ENCODE data around the gene MINDY4.
"Not testable (repeated sequence)": the region's sequence is repeated elsewhere in the genome, so short reads cannot be mapped to it uniquely, and the experiment has no call there.

Gene MINDY4

GRCh38 chr7:30805931-30806330, 34.7 kb downstream of the MINDY4 start:
- DNase-seq, result no peak

DNA sequence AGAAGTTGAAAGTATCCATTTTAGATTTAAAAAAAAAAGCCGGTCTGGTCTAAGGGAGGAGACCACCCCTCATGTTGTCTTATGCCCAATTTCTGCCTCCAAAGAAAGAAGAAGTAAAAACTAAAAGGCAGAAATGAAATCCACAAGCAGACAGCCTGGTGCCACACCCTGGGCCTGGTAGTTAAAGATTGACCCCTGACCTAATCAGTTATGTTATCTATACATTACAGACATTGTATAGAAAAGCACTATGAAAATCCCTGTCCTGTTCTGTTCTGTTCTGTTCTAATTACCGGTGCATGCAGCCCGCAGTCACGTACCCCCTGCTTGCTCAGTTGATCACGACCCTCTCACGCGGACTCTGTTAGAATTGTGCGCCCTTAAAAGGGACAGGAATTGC, 36.3 kb downstream of the MINDY4 start:
- DNase-seq, result not testable (repeated sequence)

DNA sequence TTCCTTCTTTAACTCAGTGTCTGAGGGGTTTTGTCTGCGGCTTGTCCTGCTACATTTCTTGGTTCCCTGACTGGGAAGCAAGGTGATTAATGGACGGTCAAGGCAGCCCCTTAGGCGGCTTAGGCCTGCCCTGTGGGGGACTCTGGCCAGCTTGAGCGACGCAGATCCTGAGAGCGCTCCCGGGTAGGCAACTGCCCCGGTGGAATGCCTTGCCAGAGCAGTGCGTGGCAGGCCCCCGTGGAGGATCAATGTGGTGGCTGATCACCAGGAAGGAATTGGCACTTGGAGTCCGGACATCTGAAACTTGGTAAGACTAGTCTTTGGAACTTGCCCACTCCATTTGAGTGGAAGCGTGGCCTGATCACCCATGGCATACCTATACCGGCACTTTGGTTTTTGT, 36.7 kb downstream of the MINDY4 start:
- DNase-seq, result not testable (repeated sequence)

GRCh38 chr7:30810986-30811385, 39.8 kb downstream of the MINDY4 start:
- no peak for DNase-seq

DNA sequence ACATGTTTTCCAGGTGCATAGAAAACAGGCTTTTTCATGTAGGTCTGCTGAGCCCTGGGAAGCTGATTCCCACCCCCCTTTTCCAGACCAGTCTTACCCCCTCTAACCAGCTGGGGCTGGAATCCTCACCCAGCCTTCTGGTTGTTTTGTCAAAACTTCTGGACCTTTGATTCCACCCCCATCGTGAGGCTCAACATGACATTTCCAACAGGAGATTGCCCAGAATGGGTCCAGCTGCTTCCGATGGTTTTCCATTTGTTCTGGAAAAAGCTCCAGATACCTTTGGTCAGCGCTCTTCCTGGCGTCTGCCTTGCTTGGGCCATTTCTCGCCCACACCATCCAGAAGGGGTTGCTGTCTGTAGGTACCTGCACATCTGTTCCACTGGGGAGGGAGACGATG, 41.5 kb downstream of the MINDY4 start:
- no peak for DNase-seq

- DNase-seq, result no peak
Measured at GRCh38 chr7:30813466-30813865, 42.2 kb downstream of the MINDY4 start.

DNA sequence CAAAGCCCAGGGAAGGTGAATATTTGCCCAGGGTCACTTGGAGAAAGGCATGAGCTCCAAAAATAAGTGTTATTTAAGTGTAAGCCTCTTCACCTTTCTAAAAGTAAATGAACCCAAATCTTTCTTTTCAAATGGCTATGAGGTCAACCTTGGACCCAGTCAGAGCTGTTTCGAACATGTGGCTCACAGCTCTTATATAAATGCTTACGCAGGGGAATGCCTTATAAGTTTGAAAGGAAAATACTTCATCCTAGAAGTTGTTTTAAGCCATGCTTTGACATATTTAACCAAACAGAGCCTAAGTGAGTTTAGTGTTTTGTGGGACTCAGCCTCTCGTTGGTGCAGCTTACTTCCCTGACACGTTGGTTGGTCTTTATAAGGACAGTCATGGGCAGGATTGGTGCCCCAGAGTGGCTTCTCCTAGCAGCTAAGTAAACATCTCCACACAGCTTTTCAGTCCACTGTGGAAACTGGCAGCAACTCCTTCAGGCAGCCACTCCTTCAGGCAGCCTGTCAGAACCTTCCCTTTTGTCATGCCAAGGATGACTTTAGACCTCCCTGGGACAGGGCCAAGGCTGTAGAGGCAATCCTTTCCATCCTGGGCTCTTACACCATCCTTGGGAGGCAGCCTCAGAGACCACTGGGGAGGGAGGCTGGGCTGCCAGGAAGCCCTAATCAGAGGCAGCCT, 43.6 kb downstream of the MINDY4 start:
- no peak for DNase-seq

DNA sequence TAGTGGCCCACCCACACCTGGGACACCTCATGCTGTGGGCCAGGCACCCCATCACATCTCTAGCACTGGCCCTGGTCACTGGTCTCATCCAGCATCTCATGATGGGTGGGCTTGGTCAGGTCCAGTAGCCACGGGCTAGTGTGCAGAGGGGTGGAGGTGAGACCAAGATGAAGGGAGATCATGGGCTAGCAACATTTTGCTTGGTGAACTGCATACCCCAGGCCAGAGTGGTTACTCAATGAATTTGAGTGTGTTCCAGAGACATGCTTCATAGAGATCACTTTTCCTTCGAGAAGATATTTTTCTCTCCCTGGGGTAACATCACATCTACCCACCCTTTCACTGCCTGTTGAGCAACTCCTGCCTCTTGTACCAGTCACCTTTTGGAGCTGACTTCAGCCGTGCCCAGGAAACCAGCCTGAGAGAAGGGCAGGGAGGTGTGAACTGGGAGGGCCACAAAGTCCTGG, 44.2 kb downstream of the MINDY4 start:
- no peak for DNase-seq

- DNase-seq, result no peak
Measured at GRCh38 chr7:30815951-30816644, 44.9 kb downstream of the MINDY4 start.

GRCh38 chr7:30816645-30817370, 45.6 kb downstream of the MINDY4 start:
- DNase-seq, result no peak

- DNase-seq, result no peak
Measured at GRCh38 chr7:30817371-30817767, 46.2 kb downstream of the MINDY4 start.

GRCh38 chr7:30824821-30825720, 53.9 kb downstream of the MINDY4 start:
- no peak for DNase-seq

- no peak for DNase-seq
Measured at GRCh38 chr7:30826181-30826580, 55.0 kb downstream of the MINDY4 start.

DNA sequence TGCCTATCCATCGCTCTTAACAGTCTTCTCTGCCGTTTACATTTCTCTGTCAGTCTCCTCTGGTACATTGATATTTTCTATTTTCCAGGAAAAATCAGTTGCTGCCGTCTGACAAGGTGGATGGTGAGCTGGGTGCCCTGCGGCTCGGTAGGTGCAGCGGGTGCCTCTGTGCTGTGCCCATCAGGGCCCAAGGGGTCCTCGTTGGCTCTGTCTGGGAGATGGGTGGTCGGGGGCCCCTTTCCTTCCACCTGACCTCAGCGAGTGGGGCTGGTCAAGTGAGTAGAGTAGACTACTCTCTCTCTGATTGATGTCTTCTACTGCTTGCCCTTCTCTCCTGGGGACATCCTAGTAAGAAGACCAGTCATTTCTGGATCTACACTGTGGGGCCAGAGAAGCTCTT, 57.4 kb downstream of the MINDY4 start:
- DNase-seq, result no peak

DNA sequence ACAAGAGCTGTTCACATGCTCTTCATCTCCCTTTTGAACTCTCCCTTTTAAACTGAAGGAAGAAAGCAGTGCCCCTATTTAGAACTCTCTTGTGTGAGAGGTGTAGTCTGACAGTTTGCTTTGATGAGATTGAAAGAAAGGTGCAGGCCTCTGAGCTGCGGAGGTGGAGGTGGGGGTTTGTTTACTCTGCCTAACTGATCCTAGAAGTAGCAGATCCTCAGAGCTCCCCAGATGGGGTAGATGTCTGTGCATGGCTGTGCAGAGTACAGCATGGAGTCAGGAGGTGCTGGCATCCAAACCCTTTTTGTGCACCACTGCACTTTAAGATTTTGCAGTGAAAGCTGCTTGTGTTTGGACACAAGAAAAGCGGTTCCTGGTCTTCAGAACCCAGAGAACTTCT, 58.3 kb downstream of the MINDY4 start:
- DNase-seq, result no peak

- no peak for DNase-seq
Measured at GRCh38 chr7:30831227-30831626, 60.0 kb downstream of the MINDY4 start.

DNA sequence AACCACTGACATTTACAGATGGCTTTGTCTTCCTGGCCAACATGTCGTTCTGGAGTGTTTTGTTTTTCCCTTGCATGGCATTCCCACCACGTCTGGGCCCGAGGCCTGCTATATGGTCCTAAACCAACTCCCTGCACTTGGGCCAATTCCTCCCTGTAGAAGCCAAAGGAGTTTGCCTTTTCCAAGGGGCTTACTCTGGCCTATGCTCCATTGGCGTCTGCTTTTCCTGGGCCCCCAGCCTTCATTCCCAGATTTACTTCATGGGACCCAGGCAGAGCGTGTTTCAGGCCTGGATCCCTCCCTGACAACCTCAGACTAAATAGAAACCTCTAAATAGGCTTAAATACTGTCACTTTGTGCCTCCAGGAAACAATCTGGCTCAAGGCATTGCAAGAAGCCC, 60.7 kb downstream of the MINDY4 start:
- no peak for DNase-seq

DNA sequence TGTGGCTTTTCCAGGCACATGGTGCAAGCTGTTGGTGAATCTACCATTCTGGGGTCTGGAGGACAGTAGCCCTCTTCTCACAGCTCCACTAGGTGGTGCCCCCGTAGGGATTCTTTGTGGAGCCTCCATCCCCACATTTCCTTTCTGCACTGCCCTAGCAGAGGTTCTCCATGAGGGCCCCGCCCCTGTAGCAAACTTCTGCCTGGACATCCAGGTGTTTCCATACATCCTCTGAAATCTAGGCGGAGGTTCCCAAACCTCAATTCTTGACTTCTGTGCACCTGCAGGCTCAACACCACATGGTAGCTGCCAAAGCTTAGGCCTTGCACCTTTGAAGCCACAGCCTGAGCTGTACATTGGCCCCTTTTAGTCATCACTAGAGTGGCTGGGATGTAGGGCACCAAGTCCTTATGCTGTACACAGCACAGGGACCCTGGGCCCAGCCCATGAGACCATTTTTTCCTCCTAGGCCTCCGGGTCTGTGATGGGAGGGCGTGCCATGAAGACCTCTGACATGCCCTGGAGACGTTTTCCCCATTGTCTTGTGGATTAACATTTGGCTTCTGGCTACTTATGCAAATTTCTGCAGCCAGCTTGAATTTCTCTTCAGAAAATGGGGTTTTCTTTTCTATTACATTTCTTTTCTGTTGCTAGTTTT, 62.9 kb downstream of the MINDY4 start:
- DNase-seq, result not testable (repeated sequence)

GRCh38 chr7:30835396-30835915, 64.2 kb downstream of the MINDY4 start:
- no peak for DNase-seq

DNA sequence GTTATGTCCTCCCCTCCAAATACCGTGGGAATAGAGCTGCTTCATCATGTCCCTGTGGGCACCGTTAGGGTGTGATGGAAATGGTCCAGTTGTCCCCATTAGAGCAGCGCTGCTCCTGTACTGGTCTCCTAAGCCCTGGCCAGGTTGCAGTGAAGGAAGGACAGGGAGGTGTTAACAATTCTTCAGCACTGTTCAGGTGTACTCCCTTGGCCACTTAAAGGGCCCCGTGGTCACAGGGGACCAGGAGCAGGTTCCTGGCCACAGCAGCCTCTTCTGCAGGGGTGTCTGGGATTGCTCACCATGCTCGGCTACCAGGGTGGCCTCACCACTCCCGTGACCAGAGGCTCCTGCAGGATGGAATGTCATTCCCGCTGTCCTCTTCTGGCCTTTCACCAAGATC, 65.8 kb downstream of the MINDY4 start:
- DNase-seq, result no peak

- no peak for DNase-seq
Measured at GRCh38 chr7:30837581-30837980, 66.4 kb downstream of the MINDY4 start.

GRCh38 chr7:30838008-30838407, 66.8 kb downstream of the MINDY4 start:
- no peak for DNase-seq
